ENCODE results near the gene UNC79.
A peak's percentile ranks its signal among the peaks of the same experiment; 100 is the strongest.
"Not testable (repeated sequence)": the region's sequence is repeated elsewhere in the genome, so short reads cannot be mapped to it uniquely, and the experiment has no call there.

The UNC79 gene

DNA sequence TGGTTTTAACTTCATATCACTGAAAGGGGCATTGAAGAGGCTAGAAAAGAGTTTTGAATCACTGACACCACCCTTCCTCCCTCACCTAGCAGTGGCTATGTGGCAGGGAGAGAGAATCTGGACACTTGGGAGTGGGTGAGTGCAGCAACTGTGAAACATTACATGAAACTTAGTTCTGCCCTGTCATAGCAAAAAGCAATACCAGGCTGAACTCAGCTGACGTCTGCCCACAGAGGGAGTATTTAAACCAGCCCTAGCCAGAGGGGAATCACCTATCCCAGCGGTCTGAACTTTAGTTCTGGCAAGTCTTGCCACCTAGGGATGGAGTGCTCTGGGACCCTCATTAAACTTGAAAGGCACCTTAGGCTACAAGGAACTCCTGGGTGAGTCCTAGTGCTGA lies 20.7 kb upstream of the UNC79 start:
- TF ChIP-seq SUZ12 (IDR thresholded peaks at IDR 0.05; ENCODE audit: extremely low read depth, insufficient read depth, insufficient read length) = no peak
- no peak for TF ChIP-seq YY1 (IDR thresholded peaks at IDR 0.05; ENCODE audit: insufficient read depth, insufficient read length)
- no peak for TF ChIP-seq ZNF274 (IDR thresholded peaks at IDR 0.05; ENCODE audit: low read depth, low read length)
- Histone ChIP-seq H3K9ac (ENCODE audit: insufficient read length, low read depth) (no peak overlapping the region), H3K9me3 (ENCODE audit: insufficient read depth, low read length) (no peaks in the 10 kb centered on the region), H3K36me3 (ENCODE audit: insufficient read depth, insufficient read length, low read length) (no peaks in the 10 kb centered on the region), H3K4me3 (ENCODE audit: insufficient read length, low read depth) (no peak overlapping the region), H3K4me1 (ENCODE audit: insufficient read depth, insufficient read length) (no peaks in the 10 kb centered on the region), H3K27me3 (ENCODE audit: insufficient read depth, insufficient read length) (no peaks in the 10 kb centered on the region)
- no peak for DNase-seq (ENCODE audit: low read depth, low spot score)

DNA sequence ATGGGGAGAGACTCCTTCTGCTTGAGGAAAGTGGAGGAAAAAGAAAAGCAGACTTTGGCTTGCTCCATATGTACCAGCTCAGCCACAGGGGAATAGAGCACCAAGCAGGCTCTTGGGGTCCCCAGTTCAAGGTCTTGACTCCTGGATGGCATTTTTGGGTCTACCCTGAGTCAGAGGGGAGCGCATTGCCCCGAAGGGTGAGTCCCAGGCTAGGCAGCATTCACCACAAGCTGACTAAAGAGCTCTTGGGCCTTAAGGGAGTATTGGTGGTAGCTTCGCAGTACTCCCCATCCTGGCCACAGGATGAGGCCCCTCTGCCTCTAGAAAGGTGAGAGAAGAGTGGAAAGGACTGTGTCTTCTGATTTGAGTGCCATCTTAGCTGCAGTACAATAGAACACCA lies 19.8 kb upstream of the UNC79 start:
- H3K27me3 ChIP-seq (ENCODE audit: insufficient read depth, insufficient read length) = no peaks in the 10 kb centered on the region
- H3K4me1 ChIP-seq (ENCODE audit: insufficient read depth, insufficient read length) = no peaks in the 10 kb centered on the region
- H3K9me3 ChIP-seq (ENCODE audit: insufficient read depth, low read length) = no peaks in the 10 kb centered on the region
- no peak for DNase-seq (ENCODE audit: low read depth, low spot score)
- H3K36me3 ChIP-seq (ENCODE audit: insufficient read depth, insufficient read length, low read length) = no peaks in the 10 kb centered on the region
- no peak overlapping the region for H3K4me3 ChIP-seq (ENCODE audit: insufficient read length, low read depth)
- TF ChIP-seq SUZ12 (IDR thresholded peaks at IDR 0.05; ENCODE audit: extremely low read depth, insufficient read depth, insufficient read length) = no peak
- TF ChIP-seq YY1 (IDR thresholded peaks at IDR 0.05; ENCODE audit: insufficient read depth, insufficient read length) = no peak
- no peak for TF ChIP-seq ZNF274 (IDR thresholded peaks at IDR 0.05; ENCODE audit: low read depth, low read length)
- no peak overlapping the region for H3K9ac ChIP-seq (ENCODE audit: insufficient read length, low read depth)

DNA sequence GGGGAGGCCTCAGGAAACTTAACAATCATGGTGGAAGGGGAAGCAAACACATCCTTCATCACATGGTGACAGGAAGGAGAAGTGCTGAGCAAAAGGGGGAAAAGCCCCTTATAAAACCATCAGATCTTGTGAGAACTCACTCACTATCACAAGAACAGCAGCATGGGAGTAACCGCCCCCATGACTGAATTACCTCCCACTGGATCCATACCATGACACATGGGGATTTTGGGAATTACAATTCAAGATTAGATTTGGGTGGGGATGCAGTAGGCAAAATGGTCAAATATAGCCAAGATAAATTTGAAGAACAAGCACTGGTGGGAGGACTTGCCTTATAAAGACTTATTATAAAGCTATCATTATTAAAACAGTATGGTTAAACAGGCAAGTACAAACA lies 5.6 kb upstream of the UNC79 start:
- not testable (repeated sequence) for DNase-seq (ENCODE audit: low read depth, low spot score); H3K36me3 ChIP-seq (ENCODE audit: insufficient read depth, insufficient read length, low read length); H3K4me3 ChIP-seq (ENCODE audit: insufficient read length, low read depth); H3K9me3 ChIP-seq (ENCODE audit: insufficient read depth, low read length); H3K9ac ChIP-seq (ENCODE audit: insufficient read length, low read depth); H3K4me1 ChIP-seq (ENCODE audit: insufficient read depth, insufficient read length)
- H3K27me3 ChIP-seq (ENCODE audit: insufficient read depth, insufficient read length) = peaks cover 19% of the 10 kb centered on the region

DNA sequence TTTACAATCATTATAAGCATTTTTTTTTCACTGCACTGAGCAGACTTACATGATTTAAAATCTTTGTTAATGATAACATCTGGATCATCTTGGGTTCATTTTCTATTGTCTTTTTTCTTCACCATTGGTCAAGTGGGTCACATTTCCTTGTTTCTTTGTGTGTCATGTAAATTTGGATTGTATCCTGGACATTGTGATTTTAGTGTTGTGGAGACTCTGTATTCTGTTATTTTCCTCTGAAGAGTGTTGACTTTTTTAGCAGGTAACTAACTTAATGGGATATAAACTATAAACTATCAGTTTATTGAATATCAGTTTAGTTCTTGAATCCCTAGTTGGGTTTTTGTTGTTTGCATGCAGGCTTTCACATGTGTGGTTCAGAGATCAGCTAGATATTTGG lies 4.0 kb upstream of the UNC79 start:
- TF ChIP-seq ZNF274 (IDR thresholded peaks at IDR 0.05; ENCODE audit: low read depth, low read length) (no peak), SUZ12 (IDR thresholded peaks at IDR 0.05; ENCODE audit: extremely low read depth, insufficient read depth, insufficient read length) (no peak), YY1 (IDR thresholded peaks at IDR 0.05; ENCODE audit: insufficient read depth, insufficient read length) (no peak)
- Histone ChIP-seq H3K36me3 (ENCODE audit: insufficient read depth, insufficient read length, low read length) (no peaks in the 10 kb centered on the region), H3K9ac (ENCODE audit: insufficient read length, low read depth) (no peak overlapping the region), H3K27me3 (ENCODE audit: insufficient read depth, insufficient read length) (peaks cover 23% of the 10 kb centered on the region), H3K4me1 (ENCODE audit: insufficient read depth, insufficient read length) (no peaks in the 10 kb centered on the region), H3K9me3 (ENCODE audit: insufficient read depth, low read length) (no peaks in the 10 kb centered on the region), H3K4me3 (ENCODE audit: insufficient read length, low read depth) (no peak overlapping the region)
- DNase-seq (ENCODE audit: low read depth, low spot score) = no peak

DNA sequence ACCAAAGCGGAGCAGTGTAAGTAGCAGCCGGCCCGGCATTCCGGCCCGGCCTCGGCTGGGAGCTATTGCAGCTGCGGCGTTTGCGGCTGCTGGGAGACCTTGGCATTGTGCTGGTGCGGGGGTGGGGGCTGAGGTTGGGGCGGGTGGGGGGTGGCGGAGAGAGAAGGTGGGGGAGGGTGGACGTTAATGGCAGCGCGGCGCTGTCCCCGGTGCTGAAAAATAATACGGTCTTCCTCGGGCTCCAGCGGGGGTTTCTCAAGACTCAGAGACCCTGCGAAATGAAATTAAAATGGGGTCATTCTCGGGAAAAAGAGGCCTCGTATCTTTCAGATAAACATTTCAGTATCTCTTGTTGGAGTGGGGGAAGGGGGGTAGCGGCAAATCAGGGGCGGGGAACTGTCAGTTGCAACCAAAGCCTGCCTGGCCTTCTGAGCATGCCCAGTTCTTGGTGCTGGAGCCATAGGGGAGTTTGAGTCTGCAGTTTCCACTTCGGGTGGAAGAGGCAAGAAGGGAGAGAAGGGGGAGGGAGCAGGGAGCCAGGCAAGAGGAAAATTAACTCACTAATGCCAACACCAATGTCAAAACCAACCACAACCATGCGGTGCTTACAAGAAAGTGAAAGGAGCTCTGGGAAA lies 414 bp downstream of the UNC79 start:
- Histone ChIP-seq H3K36me3 (ENCODE audit: insufficient read depth, insufficient read length, low read length) (no peaks in the 10 kb centered on the region), H3K9me3 (ENCODE audit: insufficient read depth, low read length) (no peaks in the 10 kb centered on the region), H3K27me3 (ENCODE audit: insufficient read depth, insufficient read length) (peaks cover 23% of the 10 kb centered on the region), H3K9ac (ENCODE audit: insufficient read length, low read depth) (peak overlapping the region; percentile 32), H3K4me1 (ENCODE audit: insufficient read depth, insufficient read length) (no peaks in the 10 kb centered on the region), H3K4me3 (ENCODE audit: insufficient read length, low read depth) (peak overlapping the region; percentile 53)
- TF ChIP-seq SUZ12 (IDR thresholded peaks at IDR 0.05; ENCODE audit: extremely low read depth, insufficient read depth, insufficient read length) (no peak), YY1 (IDR thresholded peaks at IDR 0.05; ENCODE audit: insufficient read depth, insufficient read length) (no peak), ZNF274 (IDR thresholded peaks at IDR 0.05; ENCODE audit: low read depth, low read length) (no peak)
- no peak for DNase-seq (ENCODE audit: low read depth, low spot score)

DNA sequence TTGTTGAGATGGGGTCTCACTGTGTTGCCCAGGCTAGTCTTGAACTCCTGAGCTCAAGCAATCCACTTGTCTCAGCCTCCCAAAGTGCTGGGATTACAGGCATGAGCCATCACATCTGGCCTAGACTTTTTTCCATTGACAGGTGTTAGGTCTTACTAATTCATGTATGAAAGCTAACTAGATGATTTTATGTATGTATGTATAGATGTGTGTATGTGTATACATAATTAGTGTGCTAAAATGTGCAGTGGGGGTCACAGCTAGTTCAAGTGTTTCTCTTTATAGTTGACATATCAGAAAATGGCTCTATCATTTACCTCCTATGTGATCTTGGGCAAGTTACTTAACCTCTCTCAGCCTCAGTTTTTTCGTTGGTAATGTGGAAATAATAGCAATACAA lies 23.5 kb downstream of the UNC79 start:
- H3K4me1 ChIP-seq (ENCODE audit: insufficient read depth, insufficient read length) = no peaks in the 10 kb centered on the region
- no peak overlapping the region for H3K4me3 ChIP-seq (ENCODE audit: insufficient read length, low read depth)
- no peak overlapping the region for H3K9ac ChIP-seq (ENCODE audit: insufficient read length, low read depth)
- no peaks in the 10 kb centered on the region for H3K36me3 ChIP-seq (ENCODE audit: insufficient read depth, insufficient read length, low read length)
- no peaks in the 10 kb centered on the region for H3K9me3 ChIP-seq (ENCODE audit: insufficient read depth, low read length)
- TF ChIP-seq SUZ12 (IDR thresholded peaks at IDR 0.05; ENCODE audit: extremely low read depth, insufficient read depth, insufficient read length) (no peak), ZNF274 (IDR thresholded peaks at IDR 0.05; ENCODE audit: low read depth, low read length) (no peak), YY1 (IDR thresholded peaks at IDR 0.05; ENCODE audit: insufficient read depth, insufficient read length) (no peak)
- no peaks in the 10 kb centered on the region for H3K27me3 ChIP-seq (ENCODE audit: insufficient read depth, insufficient read length)
- no peak for DNase-seq (ENCODE audit: low read depth, low spot score)

DNA sequence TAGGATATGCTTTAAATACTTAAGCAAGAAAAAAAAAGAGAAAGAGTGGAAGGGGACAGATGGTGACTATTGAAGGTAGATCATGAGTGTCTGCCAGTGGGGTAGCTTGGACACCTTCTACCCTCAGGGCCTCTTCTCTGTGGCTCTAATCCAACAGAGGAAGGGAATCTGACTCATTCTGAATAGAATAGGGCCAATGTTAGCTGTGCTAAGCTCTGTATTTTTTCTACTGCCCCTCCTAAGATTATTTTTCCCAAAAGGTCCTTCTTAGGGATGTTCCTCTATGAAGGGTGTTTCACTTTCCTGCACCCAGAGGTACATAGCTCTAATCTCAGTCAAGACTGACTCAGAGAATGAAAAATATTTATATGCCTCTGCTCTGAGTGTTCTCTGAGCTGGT lies 25.6 kb downstream of the UNC79 start:
- Histone ChIP-seq H3K9me3 (ENCODE audit: insufficient read depth, low read length) (no peaks in the 10 kb centered on the region), H3K27me3 (ENCODE audit: insufficient read depth, insufficient read length) (no peaks in the 10 kb centered on the region), H3K4me1 (ENCODE audit: insufficient read depth, insufficient read length) (no peaks in the 10 kb centered on the region), H3K4me3 (ENCODE audit: insufficient read length, low read depth) (no peak overlapping the region), H3K36me3 (ENCODE audit: insufficient read depth, insufficient read length, low read length) (no peaks in the 10 kb centered on the region), H3K9ac (ENCODE audit: insufficient read length, low read depth) (no peak overlapping the region)
- TF ChIP-seq SUZ12 (IDR thresholded peaks at IDR 0.05; ENCODE audit: extremely low read depth, insufficient read depth, insufficient read length) = no peak
- TF ChIP-seq ZNF274 (IDR thresholded peaks at IDR 0.05; ENCODE audit: low read depth, low read length) = no peak
- no peak for TF ChIP-seq YY1 (IDR thresholded peaks at IDR 0.05; ENCODE audit: insufficient read depth, insufficient read length)
- no peak for DNase-seq (ENCODE audit: low read depth, low spot score)

DNA sequence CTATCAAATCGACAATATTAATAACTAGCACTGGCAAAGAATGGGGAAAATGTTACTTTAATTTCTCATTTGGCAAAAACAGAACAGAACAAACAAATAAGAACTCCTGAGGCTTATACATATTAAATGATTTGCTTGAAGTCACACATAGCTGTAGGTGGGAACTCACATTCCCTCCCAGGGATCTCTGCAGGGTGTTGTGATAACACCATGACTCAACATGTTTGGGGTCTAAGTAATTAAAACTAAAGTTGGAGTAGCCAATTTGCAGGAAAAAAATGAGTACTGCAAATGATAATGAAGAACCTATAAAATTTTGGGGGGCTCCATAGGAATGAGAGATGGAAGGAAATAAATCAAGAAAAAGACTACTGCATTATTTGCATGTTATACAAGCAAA lies 27.5 kb downstream of the UNC79 start:
- Histone ChIP-seq H3K27me3 (ENCODE audit: insufficient read depth, insufficient read length) (no peaks in the 10 kb centered on the region), H3K9me3 (ENCODE audit: insufficient read depth, low read length) (no peaks in the 10 kb centered on the region), H3K4me3 (ENCODE audit: insufficient read length, low read depth) (no peak overlapping the region), H3K36me3 (ENCODE audit: insufficient read depth, insufficient read length, low read length) (no peaks in the 10 kb centered on the region), H3K4me1 (ENCODE audit: insufficient read depth, insufficient read length) (no peaks in the 10 kb centered on the region), H3K9ac (ENCODE audit: insufficient read length, low read depth) (no peak overlapping the region)
- TF ChIP-seq YY1 (IDR thresholded peaks at IDR 0.05; ENCODE audit: insufficient read depth, insufficient read length) (no peak), SUZ12 (IDR thresholded peaks at IDR 0.05; ENCODE audit: extremely low read depth, insufficient read depth, insufficient read length) (no peak), ZNF274 (IDR thresholded peaks at IDR 0.05; ENCODE audit: low read depth, low read length) (no peak)
- DNase-seq (ENCODE audit: low read depth, low spot score) = no peak
